Left kidney (tissue), 2 donors: ENCODE data around the gene C1orf53. TPM values are rescaled to one million over a fixed set of nuclear protein-coding genes. Genes with fewer than 3 reads are reported as not detected.

Source experiments
- DNase-seq: peaks from one replicate; pipeline ENCODE4 v3.0.0-alpha.2; 2013
- polyA plus RNA-seq: library from polyadenylated mRNA; unstranded; fragments of 120-200 nt; gene quantifications from one replicate; pipeline ENCODE4 v1.2.1, GENCODE V29; 2013; ENCODE audit not compliant: insufficient read length

C1orf53 gene
- polyA plus RNA-seq, 1 donor: 1.9 TPM

GRCh38 chr1:197954718-197955418 is 52.4 kb downstream of the C1orf53 start:
- no peak for DNase-seq

DNA sequence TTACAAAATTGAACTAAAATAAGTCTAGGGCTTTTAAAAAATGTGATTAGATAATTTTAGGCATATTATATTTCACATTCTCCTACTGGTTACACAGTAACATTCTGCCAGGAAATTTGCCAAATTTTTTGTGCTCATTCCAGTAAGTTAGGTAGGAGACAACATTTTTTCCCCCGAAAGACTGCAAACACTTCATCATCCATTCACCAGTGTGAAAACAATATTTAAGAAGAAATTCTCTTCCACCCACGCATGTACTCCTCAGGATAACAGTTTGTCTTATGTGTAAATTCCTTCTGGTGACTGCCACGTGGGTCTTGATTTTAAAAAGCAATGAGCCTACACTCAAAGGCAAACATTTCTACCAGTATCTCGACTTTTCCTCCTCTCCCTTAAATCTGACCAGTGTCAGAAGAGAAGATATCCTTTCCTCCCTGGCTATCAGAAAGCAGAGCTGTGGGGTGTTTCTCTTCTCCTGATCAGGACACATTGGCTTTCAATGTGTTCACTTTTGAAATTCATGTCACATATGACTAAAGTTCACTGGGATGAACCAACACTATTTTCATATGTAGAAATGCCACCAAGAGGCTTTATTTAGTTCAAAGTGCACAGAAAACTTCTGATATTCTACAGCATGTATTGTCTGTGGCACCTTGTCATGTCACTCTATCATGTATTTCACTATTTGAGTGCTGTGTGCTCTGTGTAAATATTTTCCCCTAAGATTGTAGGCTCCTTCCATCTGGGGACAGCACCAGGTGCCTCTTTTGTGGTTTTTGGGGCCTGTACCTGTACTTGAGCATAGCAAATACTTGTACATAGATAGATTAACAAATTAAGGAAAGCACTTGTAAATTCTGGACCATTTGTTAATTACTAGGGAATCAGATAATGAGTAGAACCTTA is 53.3 kb downstream of the C1orf53 start:
- no peak for DNase-seq

Other genes with a start within 250 kb of the C1orf53 start
- 13.2 TPM for gene DENND1B, start 127.2 kb upstream of the C1orf53 start, polyA plus RNA-seq
- not detected for gene LHX9, start 14.7 kb downstream of the C1orf53 start, polyA plus RNA-seq